Fibroblast of lung (primary cell): ENCODE data around the gene GPD1. TPM values are rescaled to one million over a fixed set of nuclear protein-coding genes. Genes with fewer than 3 reads are reported as not detected.

ENCODE experiments used
- DNase-seq, 2 donors: peaks; one replicate each; pipeline versions ENCODE4 v3.0.0 to v3.0.0-alpha.2; 2010; ENCODE audit warnings: low read depth in 2 of 2
- H2AFZ ChIP-seq: 2 replicates; pipeline ENCODE4 v1.5.1; 2012; ENCODE audit warnings: low read length, control low read depth, inconsistent platforms
- H3K27ac ChIP-seq: 2 replicates; pipeline ENCODE4 v1.5.1; 2011; ENCODE audit warnings: low read length, control low read depth; ENCODE audit not compliant: insufficient read depth
- H3K27me3 ChIP-seq: 2 replicates; pipeline ENCODE4 v1.5.1; 2011; ENCODE audit warnings: mild to moderate bottlenecking, low read length; ENCODE audit not compliant: control insufficient read depth, insufficient read depth
- H3K36me3 ChIP-seq: 2 replicates; pipeline ENCODE4 v1.5.1; 2011; ENCODE audit warnings: low read length; ENCODE audit not compliant: control insufficient read depth, insufficient read depth
- H3K4me1 ChIP-seq: 2 replicates; pipeline ENCODE4 v1.5.1; 2011; ENCODE audit warnings: low read length; ENCODE audit not compliant: control insufficient read depth, insufficient read depth; ENCODE audit errors: extremely low read depth
- H3K4me2 ChIP-seq: 2 replicates; pipeline ENCODE4 v1.5.1; 2011; ENCODE audit warnings: low read length, control low read depth; ENCODE audit not compliant: insufficient read depth; ENCODE audit errors: extremely low read depth
- H3K4me3 ChIP-seq, 4 experiments: fragments of 200-600 bp in 1 of 4; sonication (generic) in 1 of 4; replicated peaks in 1 of 4; 2 replicates each; pipeline ENCODE4 v1.5.1; 2011 to 2016; ENCODE audit warnings: low read length in 4 of 4, low read depth in 3 of 4, mild to moderate bottlenecking in 3 of 4, control low read depth in 2 of 4, inconsistent platforms in 1 of 4, mixed read lengths in 1 of 4; ENCODE audit not compliant: insufficient read depth in 1 of 4; ENCODE audit errors: control extremely low read depth in 1 of 4
- H3K79me2 ChIP-seq: 2 replicates; pipeline ENCODE4 v1.5.1; 2012; ENCODE audit warnings: mild to moderate bottlenecking, low read length, inconsistent platforms; ENCODE audit not compliant: control insufficient read depth, insufficient read depth
- H3K9ac ChIP-seq: 2 replicates; pipeline ENCODE4 v1.5.1; 2011; ENCODE audit warnings: mild to moderate bottlenecking, low read length, control low read depth; ENCODE audit not compliant: insufficient read depth
- H3K9me3 ChIP-seq: 2 replicates; pipeline ENCODE4 v1.5.1; 2012; ENCODE audit warnings: low read depth, low read length; ENCODE audit not compliant: control insufficient read depth, insufficient read depth
- H4K20me1 ChIP-seq: 2 replicates; pipeline ENCODE4 v1.5.1; 2011; ENCODE audit warnings: low read length; ENCODE audit not compliant: control insufficient read depth, insufficient read depth; ENCODE audit errors: extremely low read depth
- EZH2 ChIP-seq: IDR thresholded peaks from 2 replicates; pipeline ENCODE4 v1.5.1; 2012; ENCODE audit warnings: low read length, control low read depth, mild to moderate bottlenecking; ENCODE audit errors: missing control alignments
- polyA plus RNA-seq, 2 donors: library from polyadenylated mRNA; depleted of rRNA in 1 of 2; stranded (reverse) in 1 of 2; unstranded in 1 of 2; fragments of >200 nt; gene quantifications; 2 replicates each; pipeline ENCODE4 v1.2.1, GENCODE V29; 2011 to 2012; ENCODE audit warnings: missing spikeins in 1 of 2
- total RNA-seq: library from RNA; depleted of rRNA; stranded (reverse); fragments of >200 nt; gene quantifications from 2 replicates; pipeline ENCODE4 v1.2.1, GENCODE V29; 2014
- TF ChIP-seq, protein P1 (sequence below), 2 donors: IDR thresholded peaks in 1 of 2; conservative IDR thresholded peaks in 1 of 2; 1 replicate in 1 of 2; 2 replicates in 1 of 2; pipeline ENCODE4 v1.5.1; 2011 to 2012; ENCODE audit warnings: low read length in 2 of 2, control low read depth in 1 of 2, inconsistent platforms in 1 of 2, low read depth in 1 of 2, mild to moderate bottlenecking in 1 of 2

The GPD1 gene
- total and polyA plus RNA-seq, 2 donors (not counting 1 experiment from before 2014, with no cell fraction given), result under 0.01 to 0.03 TPM

DNA sequence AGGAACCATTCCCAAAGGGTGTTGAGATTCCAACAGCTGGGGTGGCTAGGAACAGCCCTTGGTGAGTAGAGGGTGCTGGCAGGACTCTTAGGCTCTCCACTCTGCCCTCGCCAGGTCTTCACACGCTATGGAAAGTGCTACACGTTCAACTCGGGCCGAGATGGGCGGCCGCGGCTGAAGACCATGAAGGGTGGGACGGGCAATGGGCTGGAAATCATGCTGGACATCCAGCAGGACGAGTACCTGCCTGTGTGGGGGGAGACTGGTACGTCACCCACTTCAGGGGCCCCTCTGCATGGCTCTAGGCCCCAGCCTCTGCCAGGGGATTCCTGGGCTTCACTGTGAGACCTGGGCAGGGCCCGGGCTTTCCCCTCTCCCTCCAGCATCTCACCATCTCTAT, 26.7 kb upstream of the GPD1 start:
- Histone ChIP-seq H3K9ac (no peak overlapping the region), H3K4me2 (no peak overlapping the region), H3K9me3 (no peaks in the 10 kb centered on the region), H2AFZ (no peak overlapping the region), H4K20me1 (no peaks in the 10 kb centered on the region), H3K4me1 (peaks cover 3% of the 10 kb centered on the region), H3K27ac (no peak overlapping the region), H3K4me3 (no peak overlapping the region), H3K27me3 (no peaks in the 10 kb centered on the region), H3K36me3 (no peaks in the 10 kb centered on the region), H3K79me2 (no peaks in the 10 kb centered on the region)
- TF ChIP-seq, protein P1, sequence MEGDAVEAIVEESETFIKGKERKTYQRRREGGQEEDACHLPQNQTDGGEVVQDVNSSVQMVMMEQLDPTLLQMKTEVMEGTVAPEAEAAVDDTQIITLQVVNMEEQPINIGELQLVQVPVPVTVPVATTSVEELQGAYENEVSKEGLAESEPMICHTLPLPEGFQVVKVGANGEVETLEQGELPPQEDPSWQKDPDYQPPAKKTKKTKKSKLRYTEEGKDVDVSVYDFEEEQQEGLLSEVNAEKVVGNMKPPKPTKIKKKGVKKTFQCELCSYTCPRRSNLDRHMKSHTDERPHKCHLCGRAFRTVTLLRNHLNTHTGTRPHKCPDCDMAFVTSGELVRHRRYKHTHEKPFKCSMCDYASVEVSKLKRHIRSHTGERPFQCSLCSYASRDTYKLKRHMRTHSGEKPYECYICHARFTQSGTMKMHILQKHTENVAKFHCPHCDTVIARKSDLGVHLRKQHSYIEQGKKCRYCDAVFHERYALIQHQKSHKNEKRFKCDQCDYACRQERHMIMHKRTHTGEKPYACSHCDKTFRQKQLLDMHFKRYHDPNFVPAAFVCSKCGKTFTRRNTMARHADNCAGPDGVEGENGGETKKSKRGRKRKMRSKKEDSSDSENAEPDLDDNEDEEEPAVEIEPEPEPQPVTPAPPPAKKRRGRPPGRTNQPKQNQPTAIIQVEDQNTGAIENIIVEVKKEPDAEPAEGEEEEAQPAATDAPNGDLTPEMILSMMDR (conservative IDR thresholded peaks at IDR 0.05 in 1 of 2, IDR thresholded peaks at IDR 0.05 in 1 of 2; ENCODE audit: low read depth in 1 of 2, low read length in 2 of 2), result no peak
- TF ChIP-seq EZH2, result no peak
- no peak for DNase-seq

DNA sequence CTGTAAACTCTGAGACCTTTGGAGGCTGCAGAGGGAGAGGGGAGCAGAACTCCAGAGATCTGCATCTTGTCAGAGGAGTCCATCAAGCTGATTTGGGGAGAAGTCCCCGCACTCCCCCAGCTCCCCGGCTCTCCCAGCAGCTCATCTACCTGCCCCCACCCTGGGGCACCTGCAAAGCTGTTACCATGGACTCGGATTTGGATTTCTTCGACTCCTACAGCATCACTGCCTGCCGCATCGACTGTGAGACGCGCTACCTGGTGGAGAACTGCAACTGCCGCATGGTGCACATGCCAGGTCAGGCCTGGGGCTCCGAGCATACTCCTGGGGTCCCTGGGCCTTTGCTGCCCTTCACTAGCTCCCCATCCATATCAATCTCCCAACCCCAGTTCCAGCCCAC, 25.5 kb upstream of the GPD1 start:
- no peaks in the 10 kb centered on the region for H3K9me3 ChIP-seq
- no peaks in the 10 kb centered on the region for H3K27me3 ChIP-seq
- no peak overlapping the region for H3K9ac ChIP-seq
- peaks cover 3% of the 10 kb centered on the region for H3K4me1 ChIP-seq
- H2AFZ ChIP-seq, result no peak overlapping the region
- DNase-seq, result no peak
- H4K20me1 ChIP-seq, result no peaks in the 10 kb centered on the region
- H3K27ac ChIP-seq, result no peak overlapping the region
- H3K4me3 ChIP-seq, result no peak overlapping the region
- H3K36me3 ChIP-seq, result no peaks in the 10 kb centered on the region
- H3K4me2 ChIP-seq, result no peak overlapping the region
- TF ChIP-seq, protein P1 (conservative IDR thresholded peaks at IDR 0.05 in 1 of 2, IDR thresholded peaks at IDR 0.05 in 1 of 2; ENCODE audit: low read depth in 1 of 2, low read length in 2 of 2), result no peak
- no peak for TF ChIP-seq EZH2
- no peaks in the 10 kb centered on the region for H3K79me2 ChIP-seq

GRCh38 chr12:50079771-50080170, 24.0 kb upstream of the GPD1 start:
- DNase-seq, result no peak
- Histone ChIP-seq H3K9ac (no peak overlapping the region), H3K4me1 (peaks cover 3% of the 10 kb centered on the region), H3K79me2 (peaks cover 3% of the 10 kb centered on the region), H3K27me3 (no peaks in the 10 kb centered on the region), H2AFZ (no peak overlapping the region), H3K27ac (no peak overlapping the region), H3K4me2 (no peak overlapping the region), H4K20me1 (no peaks in the 10 kb centered on the region), H3K9me3 (no peaks in the 10 kb centered on the region), H3K4me3 (no peak overlapping the region), H3K36me3 (no peaks in the 10 kb centered on the region)
- TF ChIP-seq, protein P1 (conservative IDR thresholded peaks at IDR 0.05 in 1 of 2, IDR thresholded peaks at IDR 0.05 in 1 of 2; ENCODE audit: low read depth in 1 of 2, low read length in 2 of 2), result no peak
- no peak for TF ChIP-seq EZH2
